A549 (cell line): Measurements from ENCODE around the gene SLC17A5.

Source experiments
- FOSL2 ChIP-seq, 2 experiments: fragments of 450-650 bp in 1 of 2; fragments of >200 bp in 1 of 2; sonication (Bioruptor Twin) in 1 of 2; formaldehyde crosslinking; IDR thresholded peaks; 2 replicates each; pipeline versions ENCODE4 v1.5.0 to v1.6.1; 2016 to 2020; ENCODE audit warnings: mild to moderate bottlenecking in 1 of 2, moderate library complexity in 1 of 2
- MAZ ChIP-seq: fragments of 150-350 bp; IDR thresholded peaks from 2 replicates; pipeline ENCODE4 v1.6.1; 2014; ENCODE audit warnings: antibody characterized with exemption, low read depth, low read length, borderline replicate concordance

DNA sequence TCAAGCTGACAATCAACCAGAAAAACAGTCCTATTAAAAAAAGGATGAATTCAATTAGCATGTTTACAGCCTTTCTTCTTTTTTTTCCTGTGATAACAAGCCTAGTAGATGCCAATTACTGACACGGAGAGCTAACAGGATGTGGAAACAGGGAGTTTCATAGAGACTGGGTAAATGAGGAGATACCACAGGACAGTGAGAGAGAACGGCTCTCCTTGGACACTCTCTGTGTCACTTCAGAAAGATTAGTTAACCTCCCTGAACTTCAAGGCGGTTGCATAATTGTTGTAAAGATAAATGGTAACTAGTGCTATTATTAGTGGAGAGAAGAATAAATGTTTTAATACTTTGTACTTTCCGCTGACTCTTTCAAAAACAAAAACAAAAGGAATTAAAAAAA, 14.8 kb downstream of the SLC17A5 start:
- TF ChIP-seq FOSL2 (IDR thresholded peaks at IDR 0.05) (no peak), FOSL2 (CRISPR knock-in tag; IDR thresholded peaks at IDR 0.05) (no peak), MAZ (no peak)
